Omental fat pad (tissue), 4 donors: ENCODE results near the gene DAPK1. TPM values are rescaled to one million over a fixed set of nuclear protein-coding genes. Genes with fewer than 3 reads are reported as not detected.

Source experiments
- ATAC-seq: fragments of 150-250 bp; one replicate; pipeline ENCODE4 v1.9.1; 2016; ENCODE audit warnings: mild to moderate bottlenecking, moderate library complexity; ENCODE audit not compliant: low FRiP score
- DNase-seq: peaks from one replicate; pipeline ENCODE4 v3.0.0-alpha.2; 2019; ENCODE audit warnings: low spot score
- total RNA-seq, 4 donors: library from RNA; depleted of rRNA; stranded (reverse); fragments of >200 nt; gene quantifications; one replicate each; pipeline ENCODE4 v1.1.0, GENCODE V29; 2016
- TF ChIP-seq, protein P1 (sequence below), 3 donors: fragments of 450-650 bp; IDR thresholded peaks; one replicate each; pipeline ENCODE4 v1.5.1; 2016 to 2017; ENCODE audit warnings: antibody characterized with exemption in 3 of 3, mild to moderate bottlenecking in 3 of 3, moderate library complexity in 2 of 3

Gene DAPK1
- total RNA-seq, 4 donors from 2014 or later, result 56.1 to 214 (median 88.1) TPM

DNA sequence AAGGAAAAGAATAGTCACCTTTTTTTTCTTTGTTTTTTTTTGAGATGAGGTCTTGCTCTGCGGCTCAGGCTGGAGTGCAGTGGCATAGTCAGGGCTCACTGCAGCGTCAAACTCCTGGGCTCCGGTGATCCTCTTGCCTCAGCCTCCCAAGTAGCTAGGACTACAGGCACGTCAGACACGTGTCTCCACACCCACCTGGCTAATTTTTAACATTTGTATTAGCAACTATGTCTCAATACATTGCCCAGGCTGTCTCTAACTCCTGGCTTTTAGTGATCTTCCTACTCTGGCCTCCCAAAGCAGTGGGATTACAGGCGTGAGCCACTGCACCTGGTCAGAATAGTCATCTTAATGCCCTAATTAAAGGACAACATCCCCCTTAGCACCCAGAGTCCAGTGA is 173.8 kb downstream of the DAPK1 start:
- no peak for DNase-seq
- TF ChIP-seq, protein P1, sequence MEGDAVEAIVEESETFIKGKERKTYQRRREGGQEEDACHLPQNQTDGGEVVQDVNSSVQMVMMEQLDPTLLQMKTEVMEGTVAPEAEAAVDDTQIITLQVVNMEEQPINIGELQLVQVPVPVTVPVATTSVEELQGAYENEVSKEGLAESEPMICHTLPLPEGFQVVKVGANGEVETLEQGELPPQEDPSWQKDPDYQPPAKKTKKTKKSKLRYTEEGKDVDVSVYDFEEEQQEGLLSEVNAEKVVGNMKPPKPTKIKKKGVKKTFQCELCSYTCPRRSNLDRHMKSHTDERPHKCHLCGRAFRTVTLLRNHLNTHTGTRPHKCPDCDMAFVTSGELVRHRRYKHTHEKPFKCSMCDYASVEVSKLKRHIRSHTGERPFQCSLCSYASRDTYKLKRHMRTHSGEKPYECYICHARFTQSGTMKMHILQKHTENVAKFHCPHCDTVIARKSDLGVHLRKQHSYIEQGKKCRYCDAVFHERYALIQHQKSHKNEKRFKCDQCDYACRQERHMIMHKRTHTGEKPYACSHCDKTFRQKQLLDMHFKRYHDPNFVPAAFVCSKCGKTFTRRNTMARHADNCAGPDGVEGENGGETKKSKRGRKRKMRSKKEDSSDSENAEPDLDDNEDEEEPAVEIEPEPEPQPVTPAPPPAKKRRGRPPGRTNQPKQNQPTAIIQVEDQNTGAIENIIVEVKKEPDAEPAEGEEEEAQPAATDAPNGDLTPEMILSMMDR (IDR thresholded peaks at IDR 0.05), result no peak
- ATAC-seq, result no peak

DNA sequence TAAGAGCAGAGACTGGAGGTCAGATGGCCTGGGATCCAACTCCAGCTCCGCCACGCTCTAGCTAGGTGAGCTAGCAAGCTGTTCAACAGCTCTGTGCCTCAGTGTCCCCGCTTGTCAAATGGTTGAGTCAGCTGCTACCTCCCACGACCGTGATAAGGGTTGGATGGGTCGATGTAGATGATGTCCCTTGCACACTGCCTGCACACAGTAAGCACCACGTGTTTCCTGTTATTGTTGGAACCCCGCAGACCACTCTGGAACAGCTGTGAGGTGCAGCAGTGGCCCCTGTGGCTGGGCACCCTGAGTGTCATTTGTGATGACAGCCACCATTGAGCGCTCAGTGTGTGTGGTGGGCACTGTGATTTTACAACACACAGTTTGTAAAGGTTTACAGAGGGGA is 174.3 kb downstream of the DAPK1 start:
- TF ChIP-seq, protein P1 (IDR thresholded peaks at IDR 0.05), result no peak
- DNase-seq (no peak), ATAC-seq (no peak)

DNA sequence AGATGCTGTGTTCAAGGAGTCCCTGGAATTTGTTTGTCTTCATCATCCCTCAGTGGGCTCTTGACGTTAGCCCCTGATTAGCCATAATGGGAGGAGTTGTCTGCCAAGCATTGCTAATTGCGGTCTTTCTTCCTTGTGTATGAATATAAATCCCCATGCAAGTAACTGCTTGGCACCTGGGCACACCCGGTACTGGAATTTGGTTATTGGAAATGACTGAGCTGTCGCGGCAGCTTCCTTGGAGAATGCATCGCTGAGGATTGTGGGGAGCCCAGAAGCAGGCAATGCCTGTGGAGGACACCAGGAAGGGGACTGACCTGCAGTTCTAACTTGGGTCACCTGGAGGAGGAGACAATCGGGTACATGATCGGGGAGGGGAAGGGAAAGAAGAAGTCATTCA is 174.9 kb downstream of the DAPK1 start:
- TF ChIP-seq, protein P1 (IDR thresholded peaks at IDR 0.05), result no peak
- DNase-seq, result no peak
- no peak for ATAC-seq

DNA sequence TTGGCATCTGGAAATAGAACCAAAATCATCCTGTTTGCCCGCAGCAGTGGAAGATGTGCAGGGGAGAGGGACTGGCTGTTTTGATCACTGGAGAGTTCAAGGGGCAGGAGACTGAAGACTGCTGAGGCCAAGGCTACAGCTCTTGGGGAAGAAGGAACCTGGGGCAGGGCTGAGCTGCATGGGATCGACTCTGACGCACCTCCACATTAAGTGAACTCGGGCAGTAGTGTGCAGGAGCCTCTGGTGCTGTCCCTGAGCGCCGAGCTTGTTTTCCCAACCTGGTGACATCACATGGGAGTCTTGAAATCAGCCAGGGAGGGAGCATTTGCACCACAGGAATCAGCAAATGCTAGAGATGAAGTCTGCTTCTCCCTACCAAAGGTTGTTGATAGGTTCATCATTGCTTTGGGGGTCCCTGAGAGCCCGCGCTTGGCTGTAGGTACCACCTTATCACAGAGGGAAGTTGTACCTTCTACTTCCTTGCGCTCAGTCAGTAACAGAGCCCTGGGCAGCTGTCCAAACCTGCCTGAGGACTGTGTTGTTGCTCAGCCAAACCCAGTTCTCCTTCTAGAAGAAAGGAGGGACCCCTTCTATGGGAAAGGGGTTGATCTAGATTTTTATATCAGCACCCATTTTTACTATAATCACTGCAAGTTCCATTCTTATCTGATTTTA is 175.9 kb downstream of the DAPK1 start:
- no peak for DNase-seq
- no peak for ATAC-seq
- TF ChIP-seq, protein P1 (IDR thresholded peaks at IDR 0.05), result no peak

DNA sequence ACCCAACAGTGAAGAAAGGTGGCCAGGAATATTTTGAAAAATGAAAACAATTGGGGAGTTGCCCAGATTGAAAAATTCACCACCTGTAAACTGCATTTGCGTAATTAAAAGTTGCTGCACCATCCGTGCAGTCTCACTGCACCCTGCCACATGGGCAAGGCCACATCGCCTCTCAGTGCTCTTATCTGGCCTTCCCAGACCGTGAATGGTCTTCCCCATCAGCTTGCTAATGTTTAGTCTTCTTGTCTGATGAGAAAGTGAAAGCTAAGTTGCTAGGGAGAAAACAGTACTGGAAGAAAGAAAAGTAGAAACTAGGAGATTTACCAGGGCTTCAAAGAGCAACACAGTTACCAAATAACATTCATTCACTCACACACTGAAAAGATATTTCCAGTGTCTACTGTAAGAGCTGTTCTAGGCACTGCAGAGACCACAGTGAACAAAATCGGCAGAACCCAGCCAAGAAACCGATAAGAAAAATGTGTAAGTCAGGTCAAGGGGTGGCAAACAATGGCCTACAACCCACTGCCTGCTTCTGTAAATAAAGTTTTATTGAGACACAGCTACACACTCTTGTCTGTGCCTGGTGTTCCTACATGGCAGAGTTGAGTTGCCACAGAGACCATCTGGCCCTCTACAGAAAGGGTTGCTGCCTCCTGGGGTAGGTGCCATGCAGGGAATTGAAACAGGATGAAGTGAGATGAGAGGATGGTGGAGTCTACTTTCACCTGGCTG is 177.1 kb downstream of the DAPK1 start:
- ATAC-seq (no peak), DNase-seq (no peak)
- TF ChIP-seq, protein P1 (IDR thresholded peaks at IDR 0.05), result no peak

DNA sequence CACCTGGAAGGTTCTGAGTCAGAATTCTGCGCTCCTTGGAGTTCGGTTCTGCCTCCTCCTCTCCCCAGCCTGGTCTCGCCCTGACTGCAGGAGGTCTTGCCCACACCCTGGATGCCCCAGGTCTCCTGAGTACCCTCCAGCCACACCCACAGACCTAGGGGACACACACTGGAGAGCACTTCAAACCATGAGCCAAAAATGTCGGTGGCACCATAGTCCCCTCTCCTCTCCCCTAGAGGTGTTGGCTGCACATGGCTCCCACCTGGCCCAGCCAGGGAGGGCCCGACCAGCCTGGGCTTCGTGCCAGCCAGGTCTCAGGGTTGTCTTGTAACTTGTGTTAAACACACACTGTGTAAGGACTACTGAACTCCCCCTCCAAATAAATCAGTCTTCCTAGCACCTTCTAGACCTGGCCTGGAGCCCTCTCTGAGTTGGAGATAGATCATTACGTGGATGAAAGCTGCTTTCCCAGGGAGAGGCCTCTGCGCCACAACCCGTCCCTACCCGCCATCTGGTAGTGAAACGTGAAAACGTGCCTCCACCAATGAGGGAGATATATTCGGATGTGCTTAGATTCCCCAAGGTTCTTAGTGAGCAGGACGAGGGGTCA is 178.3 kb downstream of the DAPK1 start:
- ATAC-seq (no peak), DNase-seq (no peak)
- TF ChIP-seq, protein P1 (IDR thresholded peaks at IDR 0.05), result no peak
